Measurements from ENCODE around the gene FAM83B. TPM values are rescaled to one million over a fixed set of nuclear protein-coding genes. Genes with fewer than 3 reads are reported as not detected.

The FAM83B gene
- polyA plus RNA-seq, 1 of the 3 experiments (the other 2 are of a cell fraction), result not detected

DNA sequence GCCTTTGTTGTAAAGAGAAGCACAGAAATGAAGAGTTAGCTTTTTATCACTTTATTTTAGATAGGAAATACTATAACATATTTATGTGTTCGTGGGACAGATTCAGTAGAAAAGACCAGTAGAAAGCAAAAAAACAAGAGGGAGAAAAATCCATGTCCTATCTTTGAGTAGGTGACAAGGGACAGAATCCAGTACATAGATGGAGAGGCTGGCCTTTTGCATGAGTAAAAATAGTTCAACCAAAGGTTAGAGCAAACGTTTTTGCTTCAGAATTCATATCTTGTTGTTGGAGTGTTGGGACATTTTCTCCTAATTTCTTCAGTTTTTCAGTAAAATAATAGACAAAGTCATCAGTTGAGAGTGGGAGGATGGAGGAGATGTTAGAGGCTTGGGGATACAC, 19.6 kb upstream of the FAM83B start (continued):
- TF ChIP-seq, protein P1, sequence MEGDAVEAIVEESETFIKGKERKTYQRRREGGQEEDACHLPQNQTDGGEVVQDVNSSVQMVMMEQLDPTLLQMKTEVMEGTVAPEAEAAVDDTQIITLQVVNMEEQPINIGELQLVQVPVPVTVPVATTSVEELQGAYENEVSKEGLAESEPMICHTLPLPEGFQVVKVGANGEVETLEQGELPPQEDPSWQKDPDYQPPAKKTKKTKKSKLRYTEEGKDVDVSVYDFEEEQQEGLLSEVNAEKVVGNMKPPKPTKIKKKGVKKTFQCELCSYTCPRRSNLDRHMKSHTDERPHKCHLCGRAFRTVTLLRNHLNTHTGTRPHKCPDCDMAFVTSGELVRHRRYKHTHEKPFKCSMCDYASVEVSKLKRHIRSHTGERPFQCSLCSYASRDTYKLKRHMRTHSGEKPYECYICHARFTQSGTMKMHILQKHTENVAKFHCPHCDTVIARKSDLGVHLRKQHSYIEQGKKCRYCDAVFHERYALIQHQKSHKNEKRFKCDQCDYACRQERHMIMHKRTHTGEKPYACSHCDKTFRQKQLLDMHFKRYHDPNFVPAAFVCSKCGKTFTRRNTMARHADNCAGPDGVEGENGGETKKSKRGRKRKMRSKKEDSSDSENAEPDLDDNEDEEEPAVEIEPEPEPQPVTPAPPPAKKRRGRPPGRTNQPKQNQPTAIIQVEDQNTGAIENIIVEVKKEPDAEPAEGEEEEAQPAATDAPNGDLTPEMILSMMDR (IDR thresholded peaks at IDR 0.05), result no peak
- TF ChIP-seq FOXJ3 (CRISPR knock-in tag; IDR thresholded peaks at IDR 0.05) (no peak), SMC3 (IDR thresholded peaks at IDR 0.05; ENCODE audit: low read depth, low read length) (no peak), USF2 (IDR thresholded peaks at IDR 0.05; ENCODE audit: borderline replicate concordance, low read depth, low read length) (no peak), PBX3 (IDR thresholded peaks at IDR 0.05) (no peak)

GRCh38 chr6:54830216-54830615, 16.4 kb upstream of the FAM83B start:
- Histone ChIP-seq H3K27me3 (ENCODE audit: insufficient read depth) (no peaks in the 10 kb centered on the region), H3K9me2 (no peaks in the 10 kb centered on the region), H3K9ac (no peak overlapping the region), H3K9me3 (no peaks in the 10 kb centered on the region), H3F3A (replicated peaks; ENCODE audit: insufficient read depth) (no peaks in the 10 kb centered on the region), H3K4me2 (no peak overlapping the region), H3K79me2 (ENCODE audit: insufficient read depth) (no peaks in the 10 kb centered on the region), H3K27ac (ENCODE audit: low read depth in 2 of 2, low read length in 1 of 2) (no peak overlapping the region), H3K4me1 (ENCODE audit: control insufficient read depth in 1 of 2, insufficient read depth in 2 of 2, low read depth in 1 of 2, low read length in 1 of 2) (no peaks in the 10 kb centered on the region), H3K4me3 (ENCODE audit: low read depth in 2 of 2, low read length in 1 of 2) (no peak overlapping the region), H4K20me1 (ENCODE audit: insufficient read depth) (no peaks in the 10 kb centered on the region), H3K36me3 (replicated peaks in 1 of 2; ENCODE audit: control insufficient read depth in 1 of 2, insufficient read depth in 2 of 2, low read length in 1 of 2) (no peaks in the 10 kb centered on the region), H2AFZ (ENCODE audit: low read depth) (no peak overlapping the region)
- CTCF ChIA-PET, result no interaction called here
- TF ChIP-seq FOXM1 (IDR thresholded peaks at IDR 0.05; ENCODE audit: low read depth) (no peak), FOXJ3 (CRISPR knock-in tag; IDR thresholded peaks at IDR 0.05) (no peak), ELF1 (IDR thresholded peaks at IDR 0.05) (no peak), FOSL2 (IDR thresholded peaks at IDR 0.05; ENCODE audit: borderline replicate concordance, low read depth) (no peak), NRF1 (IDR thresholded peaks at IDR 0.05; ENCODE audit: low read depth, low read length) (no peak)
- TF ChIP-seq, protein P1 (IDR thresholded peaks at IDR 0.05), result no peak
- no peak for DNase-seq
- POLR2A ChIA-PET, result no interaction called here
- WGBS (ENCODE audit: low lambda C conversion rate), result 6% methylated on average over 1 of the region's 1 CpG

Measured in SK-N-SH (cell line).